Stimulated activated CD8-positive, alpha-beta memory T cell treated with anti-CD3 and anti-CD28 coated beads, Interleukin-7, amount 100 ng/mL, for 1 hour (primary cell): ENCODE data around the gene SERP2.
"Not testable (repeated sequence)": the region's sequence is repeated elsewhere in the genome, so short reads cannot be mapped to it uniquely, and the experiment has no call there.

Experiments used
- DNase-seq, 2 donors: peaks; one replicate each; pipeline ENCODE4 v3.0.0-alpha.2; 2020; ENCODE audit warnings: low read depth in 2 of 2

The SERP2 gene

GRCh38 chr13:44373601-44374347, at the start of gene SERP2:
Gene SERP2, plus strand, starts transcription at chr13:44373824. Its CDS starts 202 bp downstream, at chr13:44374026.
- no peak for DNase-seq

GRCh38 chr13:44326961-44327360, 46.7 kb upstream of the SERP2 start:
- no peak for DNase-seq

DNA sequence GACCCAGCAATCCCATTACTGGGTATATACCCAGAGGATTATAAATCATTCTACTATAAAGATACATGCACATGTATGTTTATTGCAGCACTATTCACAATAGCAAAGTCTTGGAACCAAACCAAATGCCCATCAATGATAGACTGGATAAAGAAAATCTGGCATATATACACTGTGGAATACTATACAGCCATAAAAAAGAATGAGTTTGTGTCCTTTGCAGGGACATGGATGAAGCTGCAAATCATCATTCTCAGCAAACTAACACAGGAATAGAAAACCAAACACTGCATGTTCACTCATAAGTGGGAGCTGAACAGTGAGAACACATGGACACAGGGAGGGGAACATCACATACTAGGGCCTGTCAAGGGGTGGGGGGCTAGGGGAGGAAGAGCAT, 44.6 kb upstream of the SERP2 start:
- not testable (repeated sequence) for DNase-seq

- no peak for DNase-seq
These were observed 43.6 kb upstream of the SERP2 start for GRCh38 chr13:44329909-44330545.

DNA sequence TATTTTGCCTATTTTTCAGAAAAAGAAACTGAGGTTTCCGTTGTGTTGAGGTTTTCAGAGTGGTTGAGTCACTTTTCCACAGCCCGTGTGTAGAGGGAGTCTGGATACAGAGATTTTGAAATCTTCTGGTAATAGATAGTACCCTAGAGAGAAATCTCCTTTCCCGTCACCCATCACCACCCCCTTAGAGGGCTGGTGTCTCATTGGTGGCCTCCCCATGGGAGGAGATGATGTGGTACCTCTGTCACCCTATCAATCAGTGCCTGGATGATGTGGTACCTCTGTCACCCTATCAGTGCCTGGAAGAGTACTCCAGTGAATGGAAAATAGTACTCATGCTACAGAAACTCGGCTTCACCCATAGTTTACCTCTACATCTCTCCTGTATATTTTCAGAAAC, 42.2 kb upstream of the SERP2 start:
- DNase-seq, result no peak

DNA sequence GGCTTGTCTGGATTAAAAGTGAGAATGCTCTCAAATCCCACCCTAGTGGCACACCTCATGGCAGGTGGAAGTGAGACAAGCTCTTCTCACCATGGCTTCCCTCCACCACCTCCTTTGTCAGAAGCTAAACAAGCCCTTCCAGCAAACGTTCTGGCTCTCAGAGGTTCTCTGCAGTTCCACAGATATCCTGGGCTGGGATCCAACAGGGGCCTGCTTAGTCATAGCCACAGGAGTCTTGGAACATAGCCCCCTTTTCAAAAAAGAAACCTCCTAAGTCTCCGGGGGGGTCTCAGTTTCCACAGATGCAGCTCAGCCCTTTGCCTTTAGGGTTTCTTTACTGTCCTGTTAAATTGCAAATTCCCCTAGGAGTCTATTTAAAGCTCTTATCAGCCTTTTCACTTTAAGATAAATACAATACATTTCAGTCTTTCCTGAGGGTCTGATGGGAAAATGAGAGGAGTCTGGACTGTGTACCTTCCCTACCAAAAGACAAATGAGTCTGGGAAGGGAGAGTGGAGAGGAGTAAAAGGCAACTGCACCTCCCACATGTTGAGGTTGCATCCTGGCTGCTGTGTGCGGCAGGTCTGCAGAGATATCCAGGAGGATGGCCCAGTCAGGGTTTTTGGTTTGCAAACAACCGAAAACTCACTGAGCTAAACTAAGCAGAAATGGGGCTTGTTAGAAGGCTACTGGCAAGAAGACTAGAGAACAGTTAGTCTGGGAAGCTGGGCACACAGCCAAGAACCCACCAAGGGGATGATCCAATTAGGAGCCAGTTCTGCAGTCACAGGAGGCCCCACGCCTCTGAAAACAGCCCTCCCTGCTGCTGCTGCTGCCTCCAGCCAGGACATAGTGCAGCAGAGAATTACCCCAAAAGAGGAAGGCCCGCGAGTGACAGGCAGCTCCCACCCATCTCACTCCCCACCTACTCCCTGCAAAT, 41.4 kb upstream of the SERP2 start:
- no peak for DNase-seq

GRCh38 chr13:44333950-44334655, 39.5 kb upstream of the SERP2 start:
- no peak for DNase-seq

GRCh38 chr13:44334751-44335150, 38.9 kb upstream of the SERP2 start:
- DNase-seq, result no peak

GRCh38 chr13:44336934-44337333, 36.7 kb upstream of the SERP2 start:
- DNase-seq, result no peak

GRCh38 chr13:44337581-44337980, 36.0 kb upstream of the SERP2 start:
- no peak for DNase-seq

GRCh38 chr13:44340508-44340907, 33.1 kb upstream of the SERP2 start:
- no peak for DNase-seq

DNA sequence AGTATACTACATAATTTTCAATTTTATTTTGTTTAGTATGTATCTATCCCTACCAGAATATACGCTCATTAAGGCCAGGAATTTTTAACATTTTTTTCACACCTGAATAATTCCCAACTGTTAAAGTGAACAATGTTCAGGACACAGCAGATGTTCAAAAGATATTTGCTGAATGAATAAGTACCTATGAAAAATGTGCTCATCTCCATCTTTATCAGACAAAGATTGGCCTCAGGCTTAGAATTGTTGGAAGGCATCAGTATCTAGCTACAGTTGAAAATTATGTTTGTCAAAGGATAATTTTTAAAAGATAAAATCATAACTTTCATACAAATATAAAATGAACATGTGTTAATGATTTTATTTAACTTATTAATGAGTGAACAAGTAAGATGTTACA, 30.9 kb upstream of the SERP2 start:
- DNase-seq, result no peak

GRCh38 chr13:44346534-44346933, 27.1 kb upstream of the SERP2 start:
- DNase-seq, result no peak

DNA sequence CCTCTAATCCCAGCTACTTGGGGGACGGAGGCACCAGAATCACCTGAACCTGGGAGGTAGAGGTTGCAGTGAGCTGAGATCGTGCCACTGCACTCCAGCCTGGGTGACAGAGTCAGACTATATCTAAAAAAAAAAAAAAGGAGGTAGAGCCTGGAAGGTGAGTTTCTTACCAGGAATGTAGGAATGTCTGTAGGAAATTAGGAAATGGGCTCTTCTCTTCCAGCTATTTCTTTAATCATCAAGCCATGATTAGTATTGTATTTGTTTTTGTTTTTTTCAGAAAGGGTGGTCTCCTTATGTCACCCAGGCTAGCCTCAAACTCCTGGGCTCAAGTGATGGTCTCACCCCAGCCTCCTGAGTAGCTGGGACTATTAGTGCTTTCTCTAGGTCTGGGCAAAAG, 26.3 kb upstream of the SERP2 start:
- DNase-seq, result no peak

GRCh38 chr13:44347949-44348348, 25.7 kb upstream of the SERP2 start:
- DNase-seq, result no peak

DNA sequence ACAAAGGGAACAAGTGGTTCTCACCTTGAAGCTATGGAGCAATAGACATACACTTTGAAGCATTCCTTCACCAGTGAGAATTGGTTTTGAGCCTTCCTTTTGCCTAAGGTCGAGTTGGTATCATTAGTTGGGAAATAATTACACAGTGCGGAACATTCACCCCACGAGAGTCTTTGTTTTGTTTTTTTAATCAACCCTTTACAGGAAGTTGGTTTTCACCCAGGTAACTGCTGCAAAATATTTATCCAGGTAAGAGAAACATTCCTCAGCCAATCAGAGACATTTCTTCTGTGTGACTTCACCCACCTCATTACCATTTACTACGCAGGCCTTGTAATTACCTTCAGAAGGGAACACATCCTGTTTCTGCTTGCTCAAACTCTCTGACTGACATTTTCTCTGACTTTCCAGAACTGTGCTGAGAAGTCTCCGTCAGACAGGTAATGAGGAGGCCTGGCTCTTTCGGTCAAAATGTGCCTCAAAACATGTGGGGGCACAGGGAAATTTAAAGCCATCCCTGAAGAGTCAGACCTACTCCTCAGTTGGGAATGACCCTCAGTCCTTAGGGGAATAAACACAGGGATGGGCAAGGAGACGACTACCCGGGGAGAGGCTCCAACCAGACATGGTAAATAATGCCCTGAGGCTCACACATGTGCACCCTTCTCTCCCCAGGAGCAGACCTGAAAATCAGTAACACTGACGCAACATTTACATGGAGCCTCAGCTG, 22.7 kb upstream of the SERP2 start:
- no peak for DNase-seq

DNA sequence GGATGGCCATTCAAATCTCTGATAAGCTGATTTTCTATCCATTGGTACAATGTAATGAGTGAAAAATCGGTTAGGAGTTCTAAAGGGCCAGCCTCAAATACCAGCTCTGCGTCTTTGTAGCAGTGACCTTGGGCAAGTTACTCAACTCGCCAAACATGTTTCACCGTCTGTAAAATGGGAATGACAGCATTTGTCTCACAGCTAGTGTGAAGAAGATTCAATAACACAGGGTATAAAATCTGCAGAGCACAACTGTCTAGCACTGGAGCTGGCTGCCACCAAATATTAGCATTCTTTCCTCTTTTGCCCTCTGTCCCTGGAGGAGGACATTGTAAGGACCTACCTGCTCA, 22.1 kb upstream of the SERP2 start:
- DNase-seq, result no peak

DNA sequence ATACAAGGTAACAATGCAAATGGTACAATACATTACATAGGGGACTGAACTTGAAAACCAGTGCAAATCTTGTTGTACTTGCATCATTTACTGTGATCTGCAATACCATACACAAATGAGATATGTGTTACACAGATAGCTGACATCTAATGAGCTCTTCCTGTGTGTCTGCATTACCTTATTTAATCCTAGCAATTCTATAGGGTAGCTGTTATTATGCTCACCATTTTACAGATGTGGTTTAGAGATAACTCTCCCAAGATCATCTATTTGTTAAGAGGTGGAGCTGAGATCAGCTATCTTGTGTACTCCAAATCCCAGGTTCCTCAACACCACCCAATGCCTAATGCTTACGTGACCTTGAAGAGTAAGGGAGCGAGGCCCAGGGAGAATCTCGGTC, 21.4 kb upstream of the SERP2 start:
- no peak for DNase-seq

DNA sequence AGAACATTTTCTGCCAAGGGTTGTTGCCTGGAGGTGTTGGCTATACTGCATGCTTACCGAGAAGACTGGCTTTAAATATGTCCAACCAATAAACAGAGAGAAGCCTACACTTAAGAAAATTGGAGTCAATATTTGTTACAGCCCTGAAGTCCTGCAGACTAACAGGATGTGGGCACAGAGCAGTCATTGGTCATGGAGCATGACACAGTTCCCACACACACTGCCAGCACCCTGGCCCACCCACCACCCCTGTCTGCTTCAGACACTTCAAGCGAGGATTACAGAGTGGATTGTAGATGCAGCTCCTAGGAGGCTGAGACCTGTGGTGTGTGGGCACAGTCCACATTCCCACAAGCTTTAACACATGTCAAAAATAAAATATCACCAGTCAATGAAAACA, 21.0 kb upstream of the SERP2 start:
- no peak for DNase-seq

DNA sequence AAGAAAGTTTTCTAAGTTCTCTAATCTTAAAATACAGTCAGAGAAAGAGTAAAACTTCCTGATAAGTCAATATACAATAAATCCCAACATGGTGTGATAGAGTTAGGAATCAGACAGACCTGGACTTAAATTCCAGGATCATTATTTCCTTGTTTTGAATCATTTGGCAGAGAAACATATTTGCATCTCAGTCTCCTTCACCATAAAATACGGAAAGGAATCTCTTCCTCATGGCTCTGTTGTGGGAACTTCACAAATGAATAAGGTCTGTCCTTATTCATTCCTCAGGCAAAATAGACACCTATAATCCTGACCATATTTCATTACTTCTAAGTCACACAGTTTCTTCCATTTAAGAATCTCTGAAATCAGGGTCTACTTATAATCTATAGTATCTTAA, 19.3 kb upstream of the SERP2 start:
- no peak for DNase-seq

DNA sequence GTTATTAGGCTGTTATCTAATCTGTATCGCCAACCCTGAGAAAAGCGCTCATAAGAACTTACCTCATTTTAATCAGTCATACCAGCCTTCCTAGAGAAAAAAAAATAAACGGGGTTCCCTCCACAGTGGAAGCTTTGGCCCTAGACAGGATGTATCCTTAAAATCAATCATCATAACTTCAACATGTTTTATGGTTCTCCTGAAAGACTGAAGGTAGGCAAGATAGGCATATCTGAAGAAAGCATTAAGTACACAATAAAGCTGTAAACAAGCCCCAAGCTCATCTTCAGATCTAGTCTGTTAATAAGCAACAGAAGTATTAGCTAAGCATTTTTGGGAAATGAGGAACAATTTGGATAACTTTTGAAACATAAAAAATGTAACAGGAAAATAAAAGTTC, 18.7 kb upstream of the SERP2 start:
- DNase-seq, result no peak
